SHP77 (cell line): ENCODE results near the gene TMEM18.

Experiments
- DNase-seq, 2 experiments: peaks; one replicate each; lab custom pipeline; 2025; lab: John Stamatoyannopoulos, UW

Gene TMEM18

DNA sequence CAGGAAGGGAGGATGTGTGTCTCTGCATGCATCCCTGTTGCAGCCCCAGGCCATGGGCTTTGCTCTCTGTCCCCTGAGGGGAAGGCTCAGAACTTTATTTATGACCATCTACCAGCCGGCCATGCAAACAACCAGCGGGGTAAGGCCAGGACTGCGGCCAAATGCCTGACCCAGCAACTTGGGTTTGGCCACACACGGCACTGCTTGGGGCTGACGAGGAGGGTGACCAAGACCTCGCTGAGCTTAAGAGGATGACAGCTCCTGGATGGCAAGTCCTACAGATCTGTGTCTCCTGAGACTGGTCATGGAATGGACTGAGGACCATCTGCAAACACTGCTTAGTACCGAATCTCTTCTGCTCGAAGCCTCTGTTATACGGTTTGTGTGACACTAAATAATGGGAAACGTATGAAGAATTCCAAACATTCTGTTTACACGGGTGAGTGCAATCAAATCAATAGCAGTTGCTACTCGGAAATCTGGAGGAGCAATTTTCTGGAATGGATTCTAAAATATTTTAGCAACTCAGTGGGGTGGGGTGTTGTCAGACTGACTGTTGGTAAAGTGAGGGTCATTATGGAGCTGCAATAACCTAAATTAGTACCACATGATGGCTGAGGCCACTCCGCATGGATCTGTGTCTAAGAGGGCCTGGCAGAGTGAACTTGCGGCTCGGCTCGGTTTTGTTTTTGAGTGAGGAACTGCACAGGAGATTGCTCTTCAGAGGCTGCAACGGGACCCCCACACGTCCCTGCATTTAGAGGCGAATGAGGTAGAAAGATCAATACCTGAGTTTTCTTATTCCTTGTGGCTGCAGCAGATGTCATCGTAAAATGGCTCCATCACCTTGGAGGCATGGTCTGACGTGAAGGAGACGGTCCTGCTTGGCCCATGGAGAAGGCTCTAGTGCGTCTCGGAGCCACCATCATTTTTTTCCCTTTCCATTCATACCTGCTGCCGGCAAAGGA lies 26.6 kb downstream of the TMEM18 start:
- DNase-seq: no peak

DNA sequence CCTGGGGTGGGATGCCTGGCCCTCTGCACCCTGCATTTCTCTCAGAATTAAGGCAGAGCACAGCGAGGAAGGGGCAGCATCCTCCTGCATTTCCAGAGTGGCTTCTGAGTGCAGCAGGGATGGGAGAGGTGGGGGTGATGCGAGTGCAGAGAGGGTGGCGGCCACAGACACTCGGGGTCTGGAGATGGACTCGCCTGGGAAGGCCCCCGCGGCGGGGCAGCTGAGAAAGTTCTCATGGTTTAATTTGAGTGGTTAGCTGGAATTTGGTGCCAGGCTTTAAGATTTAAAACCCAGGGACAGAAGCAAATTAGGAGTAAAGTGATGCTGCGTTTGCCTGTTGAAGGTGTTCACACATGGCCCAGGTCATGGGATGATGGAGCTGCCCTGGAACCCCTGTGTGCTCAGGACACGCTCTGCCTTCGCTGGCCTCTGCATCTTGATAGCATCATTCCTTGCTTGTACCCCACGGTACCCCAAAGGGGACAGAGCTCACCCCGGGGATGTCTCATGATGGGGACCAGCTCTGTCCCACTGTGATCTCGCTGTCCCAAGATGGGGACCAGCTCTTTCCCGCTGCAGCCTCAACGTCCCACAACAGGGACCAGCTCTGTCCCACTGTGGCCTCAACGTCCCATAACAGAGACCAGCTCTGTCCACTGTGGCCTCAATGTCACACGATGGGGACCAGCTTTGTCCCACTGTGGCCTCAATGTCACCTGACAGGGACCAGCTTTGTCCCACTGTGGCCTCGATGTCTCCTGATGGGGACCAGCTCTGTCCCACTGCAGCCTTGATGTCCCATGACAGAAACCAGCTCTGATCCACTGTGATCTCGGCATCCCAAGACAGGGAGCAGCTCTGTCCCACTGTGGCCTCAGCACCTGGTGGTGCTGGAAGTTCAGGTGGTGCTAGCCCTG lies 27.5 kb downstream of the TMEM18 start:
- no peak for DNase-seq

GRCh38 chr2:648476-649424 lies 28.5 kb downstream of the TMEM18 start:
- DNase-seq: no peak

GRCh38 chr2:647691-648231 lies 29.4 kb downstream of the TMEM18 start:
- no peak for DNase-seq

- DNase-seq: no peak
These were observed 30.1 kb downstream of the TMEM18 start for GRCh38 chr2:647003-647560.

DNA sequence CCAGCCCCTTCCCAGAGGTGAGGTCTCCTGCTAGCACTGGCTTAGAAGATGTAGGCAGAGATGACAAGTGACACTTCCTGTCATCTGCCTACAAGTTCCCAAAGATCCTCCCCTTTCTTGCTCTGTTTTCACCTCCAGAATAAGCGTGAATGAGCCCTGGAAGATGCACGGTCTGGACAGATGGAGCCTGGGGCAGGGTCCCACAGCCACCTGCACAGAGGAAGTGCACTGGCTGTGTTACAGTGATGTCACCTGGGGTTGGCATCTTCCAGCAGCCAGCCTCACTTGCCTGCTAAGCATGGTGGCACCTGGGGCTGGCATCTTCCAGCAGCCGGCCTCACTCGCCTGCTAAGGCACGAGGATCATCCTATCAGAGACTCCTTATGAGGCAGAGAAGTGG lies 32.3 kb downstream of the TMEM18 start:
- DNase-seq: no peak

DNA sequence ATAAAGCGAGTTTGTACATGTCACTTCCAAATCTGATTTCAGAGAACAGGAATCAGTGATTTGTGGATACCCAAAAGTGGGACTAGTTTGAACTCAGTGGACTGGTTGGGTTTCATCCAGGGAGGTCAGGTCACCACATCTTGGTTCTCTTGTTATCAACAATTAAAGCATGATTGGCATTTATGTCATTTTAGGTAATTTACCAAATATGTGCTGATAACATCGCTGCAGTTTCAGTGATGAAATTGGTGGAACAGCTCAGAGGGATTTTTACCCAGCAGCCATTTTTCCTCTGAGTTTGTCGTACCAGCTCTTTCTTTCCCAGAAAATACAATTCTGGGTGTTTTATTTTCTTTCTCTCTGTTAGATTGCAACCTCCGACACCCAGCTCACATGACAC lies 33.4 kb downstream of the TMEM18 start:
- no peak for DNase-seq

DNA sequence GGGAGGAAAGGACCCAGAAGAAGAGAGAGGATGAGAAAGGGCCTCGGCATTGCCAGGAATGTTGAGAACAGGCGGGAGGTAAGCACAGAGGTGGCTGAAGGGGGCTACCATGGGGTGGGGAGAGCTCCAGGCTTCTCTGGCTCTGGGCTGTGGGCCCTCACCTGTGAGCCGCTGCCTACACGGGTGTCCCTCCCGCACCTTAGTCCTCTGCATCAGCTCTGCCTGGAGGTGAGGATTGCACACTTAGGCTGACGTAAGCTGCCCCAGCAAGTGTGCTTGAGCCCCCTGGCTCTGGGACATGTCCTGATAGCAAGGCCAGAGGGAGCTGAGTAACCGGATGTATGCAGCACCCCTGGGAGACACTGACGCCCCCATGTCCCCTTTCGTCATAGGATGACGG lies 33.9 kb downstream of the TMEM18 start:
- DNase-seq: no peak

- DNase-seq: no peak
These were observed 35.1 kb downstream of the TMEM18 start for GRCh38 chr2:641872-642815.

DNA sequence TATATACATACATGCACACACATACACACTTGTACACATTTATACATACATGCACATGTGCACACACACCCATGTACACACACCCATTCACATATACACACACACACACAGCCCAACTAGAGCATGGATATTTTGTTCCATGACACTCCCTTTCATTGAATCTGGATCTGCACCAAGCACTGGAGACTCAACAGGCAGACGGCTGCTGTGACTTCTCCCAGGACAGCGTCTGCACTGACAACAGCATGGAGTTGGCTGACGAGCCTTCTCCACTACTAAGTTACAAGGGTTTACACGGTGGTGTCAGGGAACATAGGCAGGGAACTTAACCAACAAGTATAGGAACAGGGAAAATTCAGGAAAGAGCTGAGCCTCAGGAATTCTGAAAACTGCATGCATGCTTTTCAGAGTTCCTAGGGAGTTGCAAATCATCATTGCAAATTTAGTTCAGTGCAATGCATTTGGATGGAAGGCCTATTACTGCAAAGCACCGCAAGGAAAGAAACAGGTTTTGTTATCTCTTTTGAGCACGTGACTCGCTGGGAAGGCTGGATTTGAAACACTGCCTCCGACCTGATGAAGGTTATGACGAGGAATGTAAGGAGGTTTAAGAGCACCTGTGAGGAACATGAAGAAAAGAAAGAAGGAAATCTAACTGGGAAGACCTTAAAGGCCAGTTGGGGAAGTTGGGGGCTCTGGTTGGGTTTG lies 35.9 kb downstream of the TMEM18 start:
- no peak for DNase-seq

GRCh38 chr2:639703-640102 lies 37.5 kb downstream of the TMEM18 start:
- DNase-seq: no peak

DNA sequence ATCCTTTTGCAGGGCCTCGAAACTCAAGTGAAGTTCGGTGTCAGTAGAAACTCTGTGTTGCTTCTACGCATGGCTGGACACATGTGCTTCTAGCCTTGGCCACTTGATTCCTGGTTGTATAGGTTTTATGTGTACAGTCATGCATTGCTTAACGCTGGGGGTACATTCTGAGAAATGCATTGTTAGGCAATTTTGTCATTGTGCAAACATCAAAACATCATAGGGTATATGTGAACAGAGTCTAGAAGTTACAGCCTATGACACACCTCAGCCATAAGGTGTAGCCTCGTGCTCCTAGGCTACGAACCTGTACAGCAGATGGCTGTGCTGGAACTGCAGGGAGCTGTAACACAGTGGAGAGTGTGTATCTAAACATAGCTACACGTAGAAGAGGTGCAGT lies 39.4 kb downstream of the TMEM18 start:
- no peak for DNase-seq

GRCh38 chr2:637406-637776 lies 39.8 kb downstream of the TMEM18 start:
- no peak for DNase-seq

GRCh38 chr2:636641-637405 lies 40.4 kb downstream of the TMEM18 start:
- DNase-seq: peak; percentile 13 to 57

DNA sequence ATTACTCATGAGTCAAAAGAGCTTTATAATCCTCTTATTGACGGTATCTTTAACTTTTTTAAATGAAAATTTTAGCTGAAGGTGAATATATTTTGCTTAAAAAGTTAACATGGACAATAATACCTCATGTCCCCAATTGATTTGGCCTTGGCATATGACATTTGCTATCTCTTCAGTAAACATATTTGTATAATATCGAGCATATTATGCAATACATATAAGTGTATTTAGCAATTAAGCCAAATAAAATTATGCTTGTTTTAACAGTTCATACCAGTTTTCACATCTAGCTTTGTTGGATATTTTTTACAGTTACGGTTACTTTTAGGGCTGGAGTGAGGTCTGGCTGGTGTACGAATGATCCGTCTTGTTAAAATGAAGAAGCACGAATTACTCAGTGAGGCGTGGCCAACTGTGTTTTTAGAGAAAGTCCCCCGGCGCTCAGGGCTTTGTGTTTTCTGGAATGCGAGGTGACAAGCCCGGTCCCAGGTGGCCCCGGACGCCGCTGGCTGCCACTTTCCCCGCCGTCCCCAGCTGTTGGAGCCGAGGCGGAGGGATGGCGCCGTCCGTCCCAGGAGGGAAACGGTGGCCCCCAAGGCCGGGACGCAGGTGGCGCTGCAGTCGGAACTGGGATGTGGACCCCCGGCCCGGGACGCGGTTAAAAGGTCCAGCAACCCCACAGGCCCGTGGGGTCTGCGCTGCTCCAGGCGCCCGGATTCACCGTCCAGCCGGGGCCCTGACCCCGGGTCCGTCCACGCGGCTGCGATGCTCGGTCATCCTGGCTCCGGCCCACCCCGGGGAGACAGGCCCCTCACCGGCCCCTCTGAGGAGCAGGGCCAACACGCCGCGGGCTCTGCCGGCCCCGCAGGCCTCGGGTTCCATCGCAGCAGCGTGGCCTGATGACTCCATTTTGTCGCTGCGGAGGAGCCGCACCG lies 41.3 kb downstream of the TMEM18 start:
- DNase-seq: no peak

GRCh38 chr2:634636-635388 lies 42.4 kb downstream of the TMEM18 start:
- no peak for DNase-seq

- DNase-seq: no peak
These were observed 43.2 kb downstream of the TMEM18 start for GRCh38 chr2:634041-634440.
